ENCODE measurements around the gene DAPK1. TPM values are rescaled to one million over a fixed set of nuclear protein-coding genes. Genes with fewer than 3 reads are reported as not detected.

DAPK1 gene
- total and polyA plus RNA-seq, 4 donors, result 33.0 to 301 (median 94.1) TPM

- no peak for TF ChIP-seq CTCF (IDR thresholded peaks at IDR 0.05; ENCODE audit: control extremely low read depth, extremely low read depth)
- ATAC-seq (ENCODE audit: insufficient read depth, low FRiP score), result no peak
- no peak overlapping the region for H3K9ac ChIP-seq (ENCODE audit: insufficient read depth in 1 of 2, low read length in 2 of 2)
- 95 to 96% methylated on average over 8 of the region's 8 CpGs for WGBS, 2 donors
- H3K36me3 ChIP-seq (ENCODE audit: control insufficient read depth in 4 of 4, insufficient read depth in 4 of 4, low read length in 4 of 4), result peaks cover 0 to 56% (median 22%) of the 10 kb centered on the region in 4 donors
- DNase-seq, result no peak
- H3K4me1 ChIP-seq (ENCODE audit: control insufficient read depth in 5 of 5, insufficient read depth in 5 of 5, low read length in 5 of 5), result peaks cover 0 to 25% (median 13%) of the 10 kb centered on the region in 5 donors
- no peak overlapping the region for H3K4me3 ChIP-seq
- H3K9me3 ChIP-seq (ENCODE audit: control insufficient read depth in 4 of 4, insufficient read depth in 3 of 4, low read length in 3 of 4), result peaks cover 0 to 4% (median 0%) of the 10 kb centered on the region in 4 donors
- H3K27me3 ChIP-seq (ENCODE audit: control insufficient read depth in 3 of 3, insufficient read depth in 3 of 3, low read length in 2 of 3), result no peaks in the 10 kb centered on the region
- H3K27ac ChIP-seq (ENCODE audit: low read depth in 1 of 2, low read length in 1 of 2), result no peak overlapping the region
These were observed 121.7 kb downstream of the DAPK1 start for GRCh38 chr9:87619346-87619745.

DNA sequence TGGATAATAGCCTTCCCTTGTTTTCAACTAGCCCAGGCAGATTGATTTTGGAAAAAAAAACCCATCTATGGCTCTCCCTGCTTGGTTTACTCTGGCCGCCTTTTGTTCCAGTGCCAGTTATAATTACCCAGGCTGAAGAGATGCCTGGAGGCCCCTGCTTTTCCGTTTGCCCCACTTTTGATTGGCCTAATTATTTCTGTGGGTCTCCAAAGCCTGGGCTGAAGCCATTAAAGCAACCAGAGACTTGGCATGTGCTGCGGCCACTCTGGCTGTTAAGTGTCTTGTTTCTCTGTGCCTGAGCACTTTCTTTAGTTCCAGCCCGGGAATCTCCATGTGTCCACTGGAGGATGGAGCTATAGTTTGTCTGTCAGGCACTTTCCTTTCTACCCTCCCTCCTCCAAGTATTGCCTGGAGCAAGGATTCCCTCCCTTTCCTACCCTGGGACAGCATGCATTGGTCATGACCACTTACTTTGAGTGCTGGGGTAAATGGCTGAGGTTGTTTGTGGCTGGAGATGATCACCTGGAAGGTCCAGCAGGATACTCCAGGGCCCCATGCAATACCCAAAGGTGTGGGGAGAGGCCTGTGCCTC lies 123.2 kb downstream of the DAPK1 start:
- Histone ChIP-seq H3K27me3 (ENCODE audit: control insufficient read depth in 3 of 3, insufficient read depth in 3 of 3, low read length in 2 of 3) (no peaks in the 10 kb centered on the region), H3K4me3 (no peak overlapping the region), H3K27ac (ENCODE audit: low read depth in 1 of 2, low read length in 1 of 2) (no peak overlapping the region), H3K4me1 (ENCODE audit: control insufficient read depth in 5 of 5, insufficient read depth in 5 of 5, low read length in 5 of 5) (peaks cover 0 to 19% (median 9%) of the 10 kb centered on the region in 5 donors), H3K36me3 (ENCODE audit: control insufficient read depth in 4 of 4, insufficient read depth in 4 of 4, low read length in 4 of 4) (peaks cover 0 to 58% (median 26%) of the 10 kb centered on the region in 4 donors), H3K9ac (ENCODE audit: insufficient read depth in 1 of 2, low read length in 2 of 2) (no peak overlapping the region), H3K9me3 (ENCODE audit: control insufficient read depth in 4 of 4, insufficient read depth in 3 of 4, low read length in 3 of 4) (peaks cover 0 to 7% (median 0%) of the 10 kb centered on the region in 4 donors)
- DNase-seq (peak in 2 of 3 donors; percentile 52 to 55), ATAC-seq (ENCODE audit: insufficient read depth, low FRiP score) (no peak)
- WGBS, 2 donors, result 59 to 79% methylated on average over 4 of the region's 4 CpGs
- no peak for TF ChIP-seq CTCF (IDR thresholded peaks at IDR 0.05; ENCODE audit: control extremely low read depth, extremely low read depth)

- Histone ChIP-seq H3K36me3 (ENCODE audit: control insufficient read depth in 4 of 4, insufficient read depth in 4 of 4, low read length in 4 of 4) (peaks cover 0 to 48% (median 20%) of the 10 kb centered on the region in 4 donors), H3K27ac (ENCODE audit: low read depth in 1 of 2, low read length in 1 of 2) (no peak overlapping the region), H3K27me3 (ENCODE audit: control insufficient read depth in 3 of 3, insufficient read depth in 3 of 3, low read length in 2 of 3) (no peaks in the 10 kb centered on the region), H3K4me3 (no peak overlapping the region), H3K9ac (ENCODE audit: insufficient read depth in 1 of 2, low read length in 2 of 2) (no peak overlapping the region), H3K9me3 (ENCODE audit: control insufficient read depth in 4 of 4, insufficient read depth in 3 of 4, low read length in 3 of 4) (peaks cover 0 to 7% (median 0%) of the 10 kb centered on the region in 4 donors), H3K4me1 (ENCODE audit: control insufficient read depth in 5 of 5, insufficient read depth in 5 of 5, low read length in 5 of 5) (peaks cover 0 to 19% (median 4%) of the 10 kb centered on the region in 5 donors)
- no peak for TF ChIP-seq CTCF (IDR thresholded peaks at IDR 0.05; ENCODE audit: control extremely low read depth, extremely low read depth)
- ATAC-seq (ENCODE audit: insufficient read depth, low FRiP score) (no peak), DNase-seq (no peak)
- 86 to 89% methylated on average over 4 of the region's 4 CpGs for WGBS, 2 donors
These were observed 124.4 kb downstream of the DAPK1 start for GRCh38 chr9:87622098-87622497.

Measured in lung (tissue), 12 donors.